ENCODE data around the gene AADACL3. TPM values are rescaled to one million over a fixed set of nuclear protein-coding genes. Genes with fewer than 3 reads are reported as not detected.
"Not testable (repeated sequence)": the region's sequence is repeated elsewhere in the genome, so short reads cannot be mapped to it uniquely, and the experiment has no call there.

Gene AADACL3
- total RNA-seq, 1 donor from 2014 or later: not detected

- DNase-seq (ENCODE audit: low read depth): no peak
These were observed 6.7 kb downstream of the AADACL3 start for GRCh38 chr1:12722626-12723025.

GRCh38 chr1:12728391-12728790 lies 12.5 kb downstream of the AADACL3 start:
- no peaks in the 10 kb centered on the region for H3K36me3 ChIP-seq (ENCODE audit: control insufficient read depth, insufficient read depth, low read length)
- TF ChIP-seq, protein P1, sequence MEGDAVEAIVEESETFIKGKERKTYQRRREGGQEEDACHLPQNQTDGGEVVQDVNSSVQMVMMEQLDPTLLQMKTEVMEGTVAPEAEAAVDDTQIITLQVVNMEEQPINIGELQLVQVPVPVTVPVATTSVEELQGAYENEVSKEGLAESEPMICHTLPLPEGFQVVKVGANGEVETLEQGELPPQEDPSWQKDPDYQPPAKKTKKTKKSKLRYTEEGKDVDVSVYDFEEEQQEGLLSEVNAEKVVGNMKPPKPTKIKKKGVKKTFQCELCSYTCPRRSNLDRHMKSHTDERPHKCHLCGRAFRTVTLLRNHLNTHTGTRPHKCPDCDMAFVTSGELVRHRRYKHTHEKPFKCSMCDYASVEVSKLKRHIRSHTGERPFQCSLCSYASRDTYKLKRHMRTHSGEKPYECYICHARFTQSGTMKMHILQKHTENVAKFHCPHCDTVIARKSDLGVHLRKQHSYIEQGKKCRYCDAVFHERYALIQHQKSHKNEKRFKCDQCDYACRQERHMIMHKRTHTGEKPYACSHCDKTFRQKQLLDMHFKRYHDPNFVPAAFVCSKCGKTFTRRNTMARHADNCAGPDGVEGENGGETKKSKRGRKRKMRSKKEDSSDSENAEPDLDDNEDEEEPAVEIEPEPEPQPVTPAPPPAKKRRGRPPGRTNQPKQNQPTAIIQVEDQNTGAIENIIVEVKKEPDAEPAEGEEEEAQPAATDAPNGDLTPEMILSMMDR (IDR thresholded peaks at IDR 0.05; ENCODE audit: insufficient read depth, low read length, poor library complexity, severe bottlenecking): no peak
- H3K27me3 ChIP-seq (ENCODE audit: control insufficient read depth, insufficient read depth, low read length): no peaks in the 10 kb centered on the region
- DNase-seq (ENCODE audit: low read depth): no peak
- H3K4me3 ChIP-seq (ENCODE audit: low read depth, low read length): no peak overlapping the region

More at GRCh38 chr1:12722626-12723025, 6.7 kb downstream of the AADACL3 start:
- Histone ChIP-seq H3K27me3 (ENCODE audit: control insufficient read depth, insufficient read depth, low read length) (no peaks in the 10 kb centered on the region), H3K36me3 (ENCODE audit: control insufficient read depth, insufficient read depth, low read length) (no peaks in the 10 kb centered on the region), H3K4me3 (ENCODE audit: low read depth, low read length) (no peak overlapping the region)
- TF ChIP-seq, protein P1 (IDR thresholded peaks at IDR 0.05; ENCODE audit: insufficient read depth, low read length, poor library complexity, severe bottlenecking): no peak

GRCh38 chr1:12730156-12730555 lies 14.2 kb downstream of the AADACL3 start:
- Histone ChIP-seq H3K4me3 (ENCODE audit: low read depth, low read length) (no peak overlapping the region), H3K27me3 (ENCODE audit: control insufficient read depth, insufficient read depth, low read length) (no peaks in the 10 kb centered on the region), H3K36me3 (ENCODE audit: control insufficient read depth, insufficient read depth, low read length) (no peaks in the 10 kb centered on the region)
- TF ChIP-seq, protein P1 (IDR thresholded peaks at IDR 0.05; ENCODE audit: insufficient read depth, low read length, poor library complexity, severe bottlenecking): no peak
- DNase-seq (ENCODE audit: low read depth): no peak

- H3K36me3 ChIP-seq (ENCODE audit: control insufficient read depth, insufficient read depth, low read length); H3K27me3 ChIP-seq (ENCODE audit: control insufficient read depth, insufficient read depth, low read length); H3K4me3 ChIP-seq (ENCODE audit: low read depth, low read length): not testable (repeated sequence)
These were observed 15.2 kb downstream of the AADACL3 start for GRCh38 chr1:12731084-12731483.

DNA sequence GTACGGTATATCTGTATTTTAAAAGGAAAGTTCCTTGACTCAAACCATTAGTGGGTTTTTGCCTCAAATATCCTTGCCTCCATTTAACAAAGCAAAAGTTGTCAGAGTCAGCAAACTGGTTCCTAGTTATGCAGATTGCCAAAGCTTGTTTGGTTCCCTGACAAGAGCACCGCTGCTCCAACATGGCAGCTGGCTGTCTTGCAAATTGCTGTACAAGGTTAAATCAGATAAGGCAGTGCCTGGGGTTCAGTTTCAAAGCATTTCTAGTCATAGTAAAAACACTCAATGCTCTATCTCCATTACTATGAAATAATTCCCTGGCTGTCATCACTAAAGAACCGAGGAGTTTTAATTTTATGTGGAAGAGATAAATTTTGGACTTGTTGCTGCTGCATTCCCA lies 18.7 kb downstream of the AADACL3 start:
- no peak for DNase-seq (ENCODE audit: low read depth)
- TF ChIP-seq, protein P1 (IDR thresholded peaks at IDR 0.05; ENCODE audit: insufficient read depth, low read length, poor library complexity, severe bottlenecking): no peak
- no peaks in the 10 kb centered on the region for H3K36me3 ChIP-seq (ENCODE audit: control insufficient read depth, insufficient read depth, low read length)
- no peak overlapping the region for H3K4me3 ChIP-seq (ENCODE audit: low read depth, low read length)
- no peaks in the 10 kb centered on the region for H3K27me3 ChIP-seq (ENCODE audit: control insufficient read depth, insufficient read depth, low read length)

More at GRCh38 chr1:12731084-12731483, 15.2 kb downstream of the AADACL3 start:
- not testable (repeated sequence) for DNase-seq (ENCODE audit: low read depth)

DNA sequence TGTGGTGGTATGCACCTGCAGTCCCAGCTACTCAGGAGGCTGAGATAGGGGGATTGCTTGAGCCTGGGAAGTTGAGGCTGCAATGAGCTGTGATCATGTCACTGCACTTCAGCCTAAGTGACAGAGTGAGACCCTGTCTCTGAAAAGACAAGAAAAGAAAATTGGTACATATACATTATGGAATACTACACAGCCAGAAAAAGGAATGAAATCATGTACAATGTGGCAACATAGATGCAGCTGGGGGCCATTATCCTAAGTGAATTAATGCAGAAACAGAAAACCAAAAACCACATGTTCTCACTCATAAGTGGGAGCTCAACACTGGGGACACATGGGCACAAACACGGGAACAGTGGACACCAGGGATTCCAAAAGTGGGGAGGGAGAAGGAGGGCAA lies 23.0 kb downstream of the AADACL3 start:
- Histone ChIP-seq H3K27me3 (ENCODE audit: control insufficient read depth, insufficient read depth, low read length) (no peaks in the 10 kb centered on the region), H3K4me3 (ENCODE audit: low read depth, low read length) (no peak overlapping the region), H3K36me3 (ENCODE audit: control insufficient read depth, insufficient read depth, low read length) (no peaks in the 10 kb centered on the region)
- no peak for DNase-seq (ENCODE audit: low read depth)
- TF ChIP-seq, protein P1 (IDR thresholded peaks at IDR 0.05; ENCODE audit: insufficient read depth, low read length, poor library complexity, severe bottlenecking): no peak

Data from kidney epithelial cell (primary cell).